Measurements from ENCODE around the gene ARHGDIB.

The ARHGDIB gene

GRCh38 chr12:14954269-14954668 is 7.1 kb downstream of the ARHGDIB start:
- no peak for DNase-seq

- DNase-seq, result no peak
These were observed 7.6 kb downstream of the ARHGDIB start for GRCh38 chr12:14953752-14954151.

- no peak for DNase-seq
These were observed 9.0 kb downstream of the ARHGDIB start for GRCh38 chr12:14952299-14952921.

GRCh38 chr12:14951851-14952250 is 9.6 kb downstream of the ARHGDIB start:
- no peak for DNase-seq

GRCh38 chr12:14950982-14951746 is 10.2 kb downstream of the ARHGDIB start:
- DNase-seq, result no peak

GRCh38 chr12:14950421-14950820 is 11.0 kb downstream of the ARHGDIB start:
- DNase-seq, result no peak

- no peak for DNase-seq
These were observed 11.8 kb downstream of the ARHGDIB start for GRCh38 chr12:14949631-14950030.

GRCh38 chr12:14948672-14949071 is 12.7 kb downstream of the ARHGDIB start:
- DNase-seq, result peak; percentile 63

- DNase-seq, result no peak
These were observed 14.5 kb downstream of the ARHGDIB start for GRCh38 chr12:14946861-14947260.

GRCh38 chr12:14946162-14946561 is 15.2 kb downstream of the ARHGDIB start:
- DNase-seq, result no peak

GRCh38 chr12:14942196-14942931 is 19.0 kb downstream of the ARHGDIB start:
- no peak for DNase-seq

GRCh38 chr12:14941369-14941768 is 20.0 kb downstream of the ARHGDIB start:
- DNase-seq, result no peak

GRCh38 chr12:14938301-14938700 is 23.1 kb downstream of the ARHGDIB start, which contains the start of gene ERP27:
ERP27 (minus strand) TSS chr12:14938537; CDS start chr12:14938508, 29 bp downstream.
- no peak for DNase-seq

GRCh38 chr12:14937689-14938088 is 23.7 kb downstream of the ARHGDIB start:
- DNase-seq, result peak; percentile 41

GRCh38 chr12:14937014-14937413 is 24.4 kb downstream of the ARHGDIB start:
- no peak for DNase-seq

GRCh38 chr12:14936224-14936861 is 25.1 kb downstream of the ARHGDIB start:
- DNase-seq, result no peak

- no peak for DNase-seq
These were observed 26.4 kb downstream of the ARHGDIB start for GRCh38 chr12:14935031-14935430.

- no peak for DNase-seq
These were observed 26.9 kb downstream of the ARHGDIB start for GRCh38 chr12:14934511-14934910.

- DNase-seq, result no peak
These were observed 29.4 kb downstream of the ARHGDIB start for GRCh38 chr12:14931791-14932560.

GRCh38 chr12:14931359-14931758 is 30.0 kb downstream of the ARHGDIB start:
- DNase-seq, result no peak

GRCh38 chr12:14930299-14930698 is 31.1 kb downstream of the ARHGDIB start:
- no peak for DNase-seq

GRCh38 chr12:14928931-14929330 is 32.5 kb downstream of the ARHGDIB start:
- DNase-seq, result no peak
